DND-41 (cell line): ENCODE measurements around the gene MATN1.

ENCODE experiments used
- CTCF ChIP-seq: IDR thresholded peaks from 2 replicates; pipeline ENCODE4 v1.5.1; 2012; ENCODE audit warnings: borderline replicate concordance, low read length, moderate library complexity, mild to moderate bottlenecking; ENCODE audit not compliant: poor library complexity, severe bottlenecking; ENCODE audit errors: extremely low read depth
- EZH2 ChIP-seq: IDR thresholded peaks from 3 replicates; pipeline ENCODE4 v1.6.1; 2012; ENCODE audit warnings: borderline replicate concordance, low read depth, mild to moderate bottlenecking, moderate library complexity, low read length, inconsistent platforms; ENCODE audit not compliant: severe bottlenecking

GRCh38 chr1:30715886-30716285 is 7.5 kb downstream of the MATN1 start:
- TF ChIP-seq CTCF (no peak), EZH2 (no peak)
